ENCODE results near the gene SLC29A2.
"Not testable (repeated sequence)": the region's sequence is repeated elsewhere in the genome, so short reads cannot be mapped to it uniquely, and the experiment has no call there.

SLC29A2 gene

GRCh38 chr11:66384316-66384715 lies 12.8 kb upstream of the SLC29A2 start:
- not testable (repeated sequence) for DNase-seq

GRCh38 chr11:66380264-66380663 lies 8.7 kb upstream of the SLC29A2 start:
- DNase-seq, result not testable (repeated sequence)

- DNase-seq, result not testable (repeated sequence)
These were observed 2.2 kb upstream of the SLC29A2 start for GRCh38 chr11:66373690-66374287.

DNA sequence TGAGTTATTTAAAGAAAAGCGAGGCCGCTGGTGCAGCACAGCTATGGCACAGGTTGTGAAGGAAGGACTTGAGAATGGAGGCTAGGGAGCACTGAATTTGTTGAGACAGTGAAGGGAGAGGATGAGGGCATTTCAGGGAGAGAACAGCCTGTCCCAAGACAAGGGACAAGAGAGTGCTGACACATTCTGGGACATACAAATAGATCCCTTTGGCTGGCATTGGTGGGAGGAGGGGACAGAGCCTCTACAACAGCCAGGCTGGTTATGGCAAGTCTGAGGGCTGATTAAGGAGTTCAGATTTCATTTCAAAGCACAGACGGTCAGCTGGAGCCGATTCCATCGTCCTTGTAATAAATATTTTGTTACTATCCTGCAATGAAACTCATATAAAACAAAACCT lies 1.7 kb upstream of the SLC29A2 start:
- DNase-seq, result no peak

DNA sequence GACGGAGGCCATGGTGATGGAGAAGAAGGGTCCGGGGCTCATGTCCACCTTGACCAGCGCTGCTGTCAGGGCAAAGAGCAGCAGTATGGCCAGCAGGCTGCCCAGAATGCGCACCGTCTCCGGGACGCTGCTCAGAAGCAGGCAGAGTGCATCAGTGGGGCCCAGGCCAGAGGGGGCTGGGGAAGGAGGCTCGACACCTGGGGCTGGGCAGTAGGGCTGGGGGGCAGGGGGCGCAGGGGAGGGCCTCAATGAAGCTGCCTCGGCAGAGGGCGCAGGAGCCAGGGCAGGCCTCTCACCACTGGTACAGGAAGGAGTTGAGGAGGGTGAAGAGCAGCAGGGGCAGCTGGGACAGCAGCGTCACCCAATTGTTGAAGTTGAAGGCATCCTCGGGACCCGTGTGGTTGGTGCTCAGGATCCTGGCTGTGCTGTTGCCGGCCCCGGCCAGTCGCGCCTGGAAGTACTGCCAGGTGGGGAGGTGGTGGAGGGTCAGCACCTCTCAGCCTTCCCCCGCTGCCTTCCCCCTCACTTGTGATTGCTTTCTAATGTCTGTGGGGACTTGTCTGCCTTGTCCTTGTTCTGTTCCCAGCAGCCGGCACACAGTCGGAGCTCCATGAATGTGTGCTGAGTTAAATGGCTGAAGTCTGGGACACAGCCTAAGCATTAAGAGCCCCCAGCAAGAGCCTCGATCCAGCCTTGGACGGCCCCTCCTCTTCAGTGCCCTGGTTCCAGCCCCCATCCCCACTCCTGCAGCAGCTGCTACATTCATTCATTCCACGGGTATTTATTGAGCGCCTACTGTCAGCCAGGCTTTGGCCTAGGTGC lies 2.3 kb downstream of the SLC29A2 start:
- DNase-seq, result no peak

DNA sequence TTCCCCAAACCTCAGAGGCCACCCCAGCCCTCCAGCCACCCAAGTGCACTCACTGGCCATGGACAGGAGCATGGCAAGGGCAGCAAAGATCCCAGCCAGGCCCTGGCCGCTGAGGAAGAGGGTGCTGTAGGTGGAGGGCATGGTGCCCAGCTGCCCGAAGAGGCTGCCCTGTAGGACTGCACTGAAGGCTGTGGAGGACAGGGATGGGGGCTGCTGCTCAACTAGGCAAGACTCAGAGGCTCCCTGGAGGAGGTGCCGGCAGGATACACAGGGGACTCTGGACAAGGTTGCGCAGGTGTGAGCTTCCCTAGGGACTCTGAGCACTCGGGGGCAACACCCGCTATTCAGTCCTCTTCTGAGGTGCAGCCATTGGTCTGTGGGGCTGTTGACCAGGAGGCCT lies 3.1 kb downstream of the SLC29A2 start:
- no peak for DNase-seq

GRCh38 chr11:66367561-66368312 lies 3.8 kb downstream of the SLC29A2 start:
- no peak for DNase-seq

DNA sequence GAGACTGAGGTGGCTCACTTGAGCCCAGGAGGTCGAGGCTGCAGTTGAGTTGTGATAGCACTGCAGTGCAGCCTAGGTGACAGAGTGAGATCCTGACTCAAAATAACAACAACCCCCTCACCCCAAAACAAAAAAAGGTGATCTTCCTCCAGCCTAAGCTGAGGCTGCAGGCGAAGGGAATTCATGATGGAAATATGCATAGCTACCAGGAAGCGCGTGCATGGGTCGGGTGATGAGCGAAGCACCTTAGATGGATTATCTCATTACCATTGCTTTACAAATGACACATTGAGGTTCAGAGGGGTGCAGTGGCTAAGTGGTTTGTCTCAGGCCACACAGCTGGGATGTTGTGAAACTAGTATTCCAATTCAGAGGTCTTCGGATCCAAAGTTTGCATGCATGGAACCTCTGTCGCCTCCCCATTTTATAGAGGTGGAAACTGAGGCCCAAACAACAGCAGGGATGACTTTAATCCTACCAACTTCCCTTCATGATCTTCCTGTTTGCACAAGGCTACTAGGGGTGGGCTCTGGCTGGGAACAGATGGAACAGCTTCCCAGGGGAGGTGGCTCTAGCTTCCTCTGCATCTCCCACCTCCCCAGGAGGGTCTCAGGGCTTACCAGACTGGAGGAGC lies 4.6 kb downstream of the SLC29A2 start:
- DNase-seq, result no peak

DNA sequence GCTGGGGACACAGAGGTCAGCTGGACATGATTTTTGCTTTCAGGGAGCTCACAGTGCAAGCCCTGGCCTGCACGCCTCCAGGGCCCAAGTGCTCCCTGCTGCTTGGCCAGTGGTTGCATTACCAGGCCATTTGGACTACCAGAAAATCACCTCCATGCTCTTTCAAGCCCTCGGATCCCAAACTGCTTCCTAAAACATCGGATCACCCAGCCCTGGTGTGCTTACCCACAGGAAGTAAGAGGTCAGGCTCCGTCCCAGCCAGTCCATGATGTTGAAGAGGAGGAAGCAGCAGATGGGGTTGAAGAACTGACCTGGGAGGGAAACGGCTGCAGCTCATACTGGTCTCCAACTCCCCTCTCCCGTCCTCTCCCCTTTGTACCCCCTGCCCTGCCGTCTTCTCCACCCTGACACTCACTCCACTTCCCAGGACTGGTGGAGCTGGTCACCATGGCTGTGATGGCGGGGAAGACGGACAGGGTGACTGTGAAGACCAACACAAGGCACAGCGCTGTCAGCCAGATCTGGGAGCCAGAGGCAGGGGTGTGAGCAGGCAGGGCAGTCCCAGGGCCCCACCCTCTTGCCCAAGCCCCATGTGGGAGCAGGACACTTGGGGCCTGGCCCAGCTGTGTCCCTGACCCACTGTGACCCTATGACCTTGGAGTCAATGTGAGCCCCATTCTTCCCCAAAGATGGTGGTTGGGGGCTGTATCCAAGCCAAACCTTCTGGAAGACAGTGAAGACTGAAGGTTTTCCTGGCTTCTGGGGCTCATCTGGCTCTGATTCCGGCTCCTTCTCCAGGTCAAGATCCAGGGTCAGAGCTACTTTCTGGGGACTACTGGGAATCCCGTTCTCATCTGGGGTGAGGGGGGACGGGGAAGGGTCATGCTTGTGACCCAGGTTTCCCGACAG lies 5.6 kb downstream of the SLC29A2 start:
- DNase-seq, result no peak

GRCh38 chr11:66365166-66365565 lies 6.4 kb downstream of the SLC29A2 start:
- no peak for DNase-seq

- peak; percentile 49 for DNase-seq
These were observed 7.6 kb downstream of the SLC29A2 start for GRCh38 chr11:66363805-66364535.

- DNase-seq, result no peak
These were observed 8.4 kb downstream of the SLC29A2 start for GRCh38 chr11:66363187-66363601.

DNA sequence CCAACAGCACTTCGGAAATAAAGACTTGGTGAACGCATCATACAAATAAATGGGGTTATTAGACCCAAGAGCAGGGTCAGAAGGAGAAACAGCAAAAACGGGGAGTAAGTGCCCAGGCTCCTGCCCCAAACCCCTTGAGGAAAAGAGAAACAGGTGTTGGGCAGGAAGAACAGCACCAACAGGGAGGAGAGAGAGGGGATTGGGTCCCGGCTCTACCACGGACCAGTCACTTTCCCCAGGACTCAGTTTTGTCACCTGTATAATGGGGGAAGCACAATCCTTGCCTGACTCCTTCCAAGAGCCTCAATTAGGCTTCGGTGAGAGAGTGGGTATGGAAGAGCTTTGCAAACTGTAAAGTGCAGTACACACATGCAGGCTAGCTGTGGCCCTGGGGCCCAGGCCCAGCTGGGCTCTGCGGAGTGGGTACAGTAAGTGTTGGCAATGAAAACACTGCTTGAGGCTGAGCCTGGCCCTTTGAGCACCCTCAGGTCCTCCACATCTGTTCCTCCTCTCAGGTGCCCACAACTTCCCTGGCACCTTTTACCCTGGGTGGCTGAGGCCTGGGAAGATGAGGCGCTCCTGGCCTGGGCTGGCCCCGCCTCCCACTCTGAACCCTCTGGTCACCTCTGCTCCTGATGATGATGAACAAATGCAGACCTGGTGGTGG lies 8.9 kb downstream of the SLC29A2 start:
- DNase-seq, result no peak

DNA sequence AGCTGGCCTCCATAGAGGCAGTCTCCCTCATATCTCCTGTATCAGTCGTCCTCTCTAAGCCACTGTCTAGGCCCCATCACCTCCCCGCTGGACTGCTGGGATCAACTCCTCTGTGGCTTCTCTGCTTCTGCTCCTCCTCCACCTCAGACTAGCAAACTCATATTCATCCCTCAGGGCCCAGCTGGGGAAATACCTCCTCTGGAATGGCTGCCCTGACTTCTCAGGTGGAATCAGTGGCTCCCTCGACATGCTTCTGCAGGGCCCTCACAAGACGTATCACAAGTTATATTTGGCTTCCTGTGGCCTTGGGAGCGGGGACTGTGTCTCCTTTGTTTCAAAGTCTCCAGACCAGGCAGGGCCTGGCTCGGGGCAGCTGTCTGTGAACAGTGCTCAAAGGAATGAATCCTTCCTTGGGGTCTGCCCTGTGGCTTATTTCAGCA lies 10.0 kb downstream of the SLC29A2 start:
- no peak for DNase-seq

GRCh38 chr11:66360406-66361073 lies 11.0 kb downstream of the SLC29A2 start:
- DNase-seq, result no peak

- DNase-seq, result no peak
These were observed 11.9 kb downstream of the SLC29A2 start for GRCh38 chr11:66359662-66360087.

- DNase-seq, result not testable (repeated sequence)
These were observed 20.9 kb downstream of the SLC29A2 start for GRCh38 chr11:66350560-66351235.

- no peak for DNase-seq
These were observed 22.5 kb downstream of the SLC29A2 start for GRCh38 chr11:66349084-66349386.

DNA sequence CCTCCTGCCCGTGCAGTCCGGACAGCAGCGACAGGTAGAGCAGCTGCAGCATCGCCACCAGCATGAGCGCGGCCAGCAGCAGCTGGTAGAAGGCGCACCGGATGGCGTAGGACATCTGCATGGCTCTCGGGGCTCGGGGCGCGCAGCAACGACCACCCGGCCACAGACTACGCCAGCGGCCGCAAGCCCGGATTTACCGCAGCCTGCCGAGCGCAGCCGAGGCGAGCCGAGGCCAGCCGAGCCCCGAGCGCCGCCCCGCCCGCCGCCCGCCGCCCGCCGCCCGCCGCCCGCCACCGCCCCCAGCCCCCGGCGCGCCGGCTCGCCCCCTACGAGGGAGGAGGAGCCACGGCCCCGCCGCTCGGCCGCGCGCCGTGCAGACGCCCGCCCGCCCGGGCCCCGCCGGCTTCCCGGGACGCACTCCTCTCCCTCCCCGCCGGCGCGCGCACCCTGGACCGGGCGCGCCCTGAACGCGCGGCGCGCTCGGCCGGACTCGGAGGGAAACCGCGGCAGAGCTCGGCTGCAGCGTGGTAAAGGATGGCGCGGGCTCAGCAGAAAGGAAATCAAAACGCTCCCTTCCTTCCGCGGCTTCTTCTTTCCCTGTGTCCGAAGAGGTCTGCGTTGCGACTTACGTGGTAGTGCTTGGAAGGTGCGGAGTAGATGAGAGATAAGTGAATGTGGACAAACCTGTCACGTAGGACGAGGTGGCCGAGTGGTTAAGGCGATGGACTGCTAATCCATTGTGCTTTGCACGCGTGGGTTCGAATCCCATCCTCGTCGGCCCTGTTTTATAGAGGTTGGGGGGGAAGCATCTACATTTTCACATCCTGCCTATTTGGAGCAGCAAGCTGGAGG lies 23.9 kb downstream of the SLC29A2 start, which contains the start of gene B4GAT1:
B4GAT1 (minus strand) TSS at position 205 of the 852 bp plus-strand sequence; CDS start at position 121, 84 bp downstream.
- peak; percentile 87 for DNase-seq
